HG02678 (cell line): ENCODE data around the gene ZC3H10.

Experiments used
- ATAC-seq: cut with Tn5 transposase; IDR thresholded peaks from one replicate; pipeline ENCODE4 v1.9.1; 2021; ENCODE audit warnings: mild to moderate bottlenecking, moderate library complexity; ENCODE audit not compliant: unreplicated experiment

ZC3H10 gene

DNA sequence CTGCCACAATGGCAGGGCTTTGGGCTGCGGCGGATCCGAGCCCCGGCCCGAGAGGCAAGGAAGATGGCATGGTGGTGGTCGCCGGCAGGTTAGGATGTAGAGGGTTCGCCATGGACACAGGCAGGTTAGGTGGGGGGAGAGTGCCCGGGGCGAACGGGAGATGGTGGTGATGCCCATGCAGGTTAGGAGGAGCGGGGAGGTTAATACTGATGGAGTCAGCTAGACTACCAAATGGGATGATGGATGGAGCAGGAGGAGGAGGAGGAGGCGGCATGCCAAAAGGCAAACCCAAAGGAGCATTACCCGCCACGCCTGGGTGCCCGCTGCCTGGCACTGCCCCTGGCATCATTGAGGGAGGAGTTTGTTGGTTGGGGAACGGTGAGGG is 46.3 kb downstream of the ZC3H10 start:
- no peak for ATAC-seq

- ATAC-seq: no peak
These were observed 47.3 kb downstream of the ZC3H10 start for GRCh38 chr12:56165369-56165768.

DNA sequence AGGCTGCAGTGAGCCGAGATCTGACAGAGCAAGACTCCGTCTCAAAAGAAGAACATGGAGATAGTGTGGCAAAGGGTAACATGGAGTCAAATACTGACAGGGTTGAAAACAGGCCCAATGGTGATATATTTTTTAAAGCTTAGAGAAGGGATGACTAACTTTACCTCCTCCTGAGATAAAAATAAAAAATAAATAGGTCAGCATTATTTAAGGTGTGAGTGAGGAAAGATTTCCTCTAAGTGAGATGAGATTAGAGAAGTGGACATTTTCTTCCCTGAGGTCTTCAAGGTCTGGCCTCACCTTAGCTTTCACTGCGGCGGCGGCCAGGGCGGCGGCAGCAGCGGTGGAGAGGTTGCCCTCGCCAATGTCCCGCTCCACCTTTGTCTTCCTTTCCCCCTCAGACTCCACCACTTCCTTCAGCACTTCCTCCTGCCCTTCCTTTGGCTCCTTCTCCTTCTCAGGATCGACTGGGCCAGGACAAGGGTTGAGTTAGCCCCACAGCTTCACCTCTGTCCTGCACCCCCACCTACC is 51.2 kb downstream of the ZC3H10 start:
- no peak for ATAC-seq

DNA sequence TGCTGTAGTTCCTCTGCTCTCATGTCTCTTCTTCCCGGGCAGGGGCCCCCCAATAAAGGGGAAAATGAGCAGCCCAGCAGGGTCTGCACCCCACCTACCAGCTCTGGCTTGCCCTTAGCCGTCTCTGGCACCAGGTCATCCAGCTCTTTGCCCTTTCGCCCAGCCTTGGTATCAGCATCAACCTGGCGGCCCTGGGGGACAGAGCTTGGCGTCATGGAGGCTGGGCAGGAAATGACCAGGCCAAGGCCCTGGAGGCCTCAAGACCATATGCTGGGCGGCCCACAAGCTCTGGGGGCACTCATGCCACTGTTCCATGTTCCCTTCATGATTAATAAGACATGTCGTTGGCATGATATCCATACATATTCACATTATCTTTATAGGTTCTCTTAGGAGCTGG is 54.8 kb downstream of the ZC3H10 start:
- ATAC-seq: no peak
